Body of pancreas (tissue), 4 donors: ENCODE results near the gene PTGER3. TPM values are rescaled to one million over a fixed set of nuclear protein-coding genes. Genes with fewer than 3 reads are reported as not detected.

Experiments used
- ATAC-seq: fragments of 150-250 bp; one replicate; pipeline ENCODE4 v1.9.1; 2016
- DNase-seq, 4 donors: peaks; one replicate each; pipeline ENCODE4 v3.0.0-alpha.2; 2019
- H3K27ac ChIP-seq, 4 donors: fragments of 200-600 bp; sonication (generic); 1 replicate in 3 of 4; 2 replicates in 1 of 4; pipeline versions ENCODE4 v1.5.1 to v1.6.1; 2016 to 2019; ENCODE audit warnings: mild to moderate bottlenecking in 1 of 4, mixed read lengths in 1 of 4, moderate library complexity in 1 of 4
- H3K27me3 ChIP-seq, 2 donors: fragments of 200-600 bp; sonication (generic); one replicate each; pipeline ENCODE4 v1.6.0; 2016; ENCODE audit warnings: mild to moderate bottlenecking in 1 of 2
- H3K36me3 ChIP-seq, 2 donors: fragments of 200-600 bp; sonication (generic); replicated peaks in 1 of 2; 2 replicates each; pipeline ENCODE4 v1.5.1; 2016; ENCODE audit warnings: low read depth in 2 of 2; ENCODE audit not compliant: insufficient read depth in 1 of 2
- H3K4me1 ChIP-seq: fragments of 200-600 bp; sonication (generic); one replicate; pipeline ENCODE4 v1.6.0; 2016
- H3K4me3 ChIP-seq, 2 donors: fragments of 200-600 bp; sonication (generic); 1 replicate in 1 of 2; 2 replicates in 1 of 2; pipeline ENCODE4 v1.5.1; 2016 to 2019
- H3K9me3 ChIP-seq, 3 donors: fragments of 200-600 bp; sonication (generic); 1 replicate in 2 of 3; 2 replicates in 1 of 3; pipeline ENCODE4 v1.5.1; 2016
- CTCF ChIP-seq, 7 experiments: fragments of 450-650 bp in 4 of 7; fragments of 200-600 bp in 3 of 7; sonication (generic) in 3 of 7; IDR thresholded peaks; one replicate each; pipeline ENCODE4 v1.5.1; 2016 to 2019; ENCODE audit warnings: antibody characterized with exemption in 7 of 7
- POLR2A ChIP-seq, 3 donors: fragments of 450-650 bp; IDR thresholded peaks; one replicate each; pipeline ENCODE4 v1.6.1; 2016; ENCODE audit warnings: antibody characterized with exemption in 3 of 3, mild to moderate bottlenecking in 2 of 3
- WGBS, 2 donors: methylation state at CpG; one replicate each; pipeline ENCODE4 v1.1.5; 2017; 5-methylcytosine and 5-hydroxymethylcytosine counted together
- intact Hi-C: fragments of 100-400 bp; cut with DNase I; formaldehyde crosslinking; loops from one replicate; pipeline ENCODE4 v1.15.1; 2023
- total RNA-seq, 2 donors: library from RNA; depleted of rRNA; stranded (reverse); fragments of >200 nt; gene quantifications; one replicate each; pipeline ENCODE4 v1.1.0, GENCODE V29; 2016

Gene PTGER3
- total RNA-seq, 2 donors from 2014 or later = 15.0 to 65.3 TPM

GRCh38 chr1:70979313-70979712 lies 68.3 kb downstream of the PTGER3 start:
- TF ChIP-seq POLR2A (IDR thresholded peaks at IDR 0.05) = no peak
- TF ChIP-seq CTCF (IDR thresholded peaks at IDR 0.05) = no peak
- Histone ChIP-seq H3K36me3 (no peaks in the 10 kb centered on the region), H3K4me3 (no peak overlapping the region), H3K27me3 (no peaks in the 10 kb centered on the region), H3K9me3 (no peaks in the 10 kb centered on the region), H3K27ac (no peak overlapping the region), H3K4me1 (peaks cover 46% of the 10 kb centered on the region)
- intact Hi-C loops = no loop called here
- DNase-seq (peak in 3 of 4 donors; percentile 22 to 51 (median 27)), ATAC-seq (no peak)
- WGBS, 2 donors = 6 to 14% methylated on average over 4 of the region's 4 CpGs

DNA sequence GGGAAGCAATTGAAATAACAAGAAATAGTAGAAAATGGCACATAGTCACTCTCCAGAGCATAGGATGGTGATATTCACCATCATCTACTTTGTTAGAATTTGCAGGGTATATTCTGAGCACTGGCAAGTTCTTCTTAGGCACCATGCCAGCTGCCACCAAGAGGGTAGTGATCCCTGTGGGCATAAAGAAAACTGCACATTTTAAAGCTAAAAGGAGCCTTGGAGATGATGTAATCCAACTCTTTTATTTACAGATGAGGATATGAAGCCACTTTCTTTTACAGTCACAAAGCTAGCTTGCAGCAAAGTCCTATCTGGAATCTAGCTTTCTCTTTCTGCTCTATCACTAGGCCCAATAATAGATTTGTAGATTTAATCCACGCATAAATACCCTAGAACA lies 69.0 kb downstream of the PTGER3 start:
- 51 to 90% methylated on average over 1 of the region's 1 CpG for WGBS, 2 donors
- no peak overlapping the region for H3K4me3 ChIP-seq
- DNase-seq (peak in 3 of 4 donors; percentile 29 to 35 (median 31)), ATAC-seq (no peak)
- TF ChIP-seq POLR2A (IDR thresholded peaks at IDR 0.05) (no peak), CTCF (IDR thresholded peaks at IDR 0.05) (no peak)
- peaks cover 41% of the 10 kb centered on the region for H3K4me1 ChIP-seq
- intact Hi-C loops = no loop called here
- H3K27me3 ChIP-seq = no peaks in the 10 kb centered on the region
- H3K36me3 ChIP-seq = no peaks in the 10 kb centered on the region
- H3K9me3 ChIP-seq = no peaks in the 10 kb centered on the region
- peak overlapping the region in 1 of 4 donors; percentile 9 for H3K27ac ChIP-seq

DNA sequence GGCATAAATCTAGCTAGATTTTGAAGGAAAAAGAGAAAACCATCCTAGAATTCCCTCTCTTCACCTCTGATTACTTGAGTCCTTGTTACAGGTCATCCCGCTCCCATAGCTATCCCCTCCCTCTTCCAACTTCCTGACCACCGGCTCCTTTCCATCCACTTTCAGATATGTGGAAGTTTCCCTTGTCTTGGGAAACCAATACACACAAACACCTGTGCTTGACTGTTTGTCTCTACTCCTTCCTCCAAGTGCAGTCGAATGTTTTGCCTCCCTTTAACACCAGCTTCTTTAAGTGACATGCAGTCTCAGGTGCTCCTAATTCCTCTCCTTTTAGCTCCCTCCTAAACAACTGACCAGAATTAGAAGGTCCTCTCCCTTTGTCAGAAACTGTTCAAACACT lies 70.0 kb downstream of the PTGER3 start:
- TF ChIP-seq CTCF (IDR thresholded peaks at IDR 0.05) = no peak
- no peak for TF ChIP-seq POLR2A (IDR thresholded peaks at IDR 0.05)
- intact Hi-C loops = no loop called here
- ATAC-seq (peak; percentile 65), DNase-seq (peak in 3 of 4 donors; percentile 16 to 53 (median 25))
- Histone ChIP-seq H3K9me3 (no peaks in the 10 kb centered on the region), H3K27me3 (no peaks in the 10 kb centered on the region), H3K27ac (peak overlapping the region in 1 of 4 donors; percentile 30), H3K4me3 (no peak overlapping the region), H3K4me1 (peaks cover 32% of the 10 kb centered on the region), H3K36me3 (no peaks in the 10 kb centered on the region)
- WGBS, 2 donors = 26 to 30% methylated on average over 3 of the region's 3 CpGs

DNA sequence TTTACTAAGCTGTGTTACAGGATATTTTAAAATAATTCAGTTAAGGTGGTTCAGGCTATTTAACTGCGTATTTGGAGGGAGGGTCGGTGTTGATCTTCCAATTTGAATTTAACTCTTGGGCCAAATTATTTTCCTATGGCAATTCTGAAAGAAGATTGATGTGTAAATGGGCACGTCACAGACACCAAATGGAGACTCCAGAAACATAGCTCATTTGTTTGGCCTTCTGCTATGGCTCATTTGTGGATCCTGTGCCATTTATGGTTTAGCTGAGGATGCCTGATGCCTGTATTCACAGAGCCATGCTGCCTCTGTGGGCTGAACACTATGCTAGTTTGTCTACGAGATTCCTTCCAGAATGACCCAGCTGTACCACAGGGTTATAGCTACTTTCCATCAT lies 70.6 kb downstream of the PTGER3 start:
- H3K4me3 ChIP-seq = no peak overlapping the region
- H3K9me3 ChIP-seq = no peaks in the 10 kb centered on the region
- intact Hi-C loops = no loop called here
- TF ChIP-seq POLR2A (IDR thresholded peaks at IDR 0.05) (no peak), CTCF (IDR thresholded peaks at IDR 0.05) (no peak)
- H3K27me3 ChIP-seq = no peaks in the 10 kb centered on the region
- no peak overlapping the region for H3K27ac ChIP-seq
- DNase-seq (no peak), ATAC-seq (no peak)
- H3K36me3 ChIP-seq = no peaks in the 10 kb centered on the region
- WGBS, 2 donors = 68 to 74% methylated on average over 4 of the region's 4 CpGs
- H3K4me1 ChIP-seq = peaks cover 29% of the 10 kb centered on the region

DNA sequence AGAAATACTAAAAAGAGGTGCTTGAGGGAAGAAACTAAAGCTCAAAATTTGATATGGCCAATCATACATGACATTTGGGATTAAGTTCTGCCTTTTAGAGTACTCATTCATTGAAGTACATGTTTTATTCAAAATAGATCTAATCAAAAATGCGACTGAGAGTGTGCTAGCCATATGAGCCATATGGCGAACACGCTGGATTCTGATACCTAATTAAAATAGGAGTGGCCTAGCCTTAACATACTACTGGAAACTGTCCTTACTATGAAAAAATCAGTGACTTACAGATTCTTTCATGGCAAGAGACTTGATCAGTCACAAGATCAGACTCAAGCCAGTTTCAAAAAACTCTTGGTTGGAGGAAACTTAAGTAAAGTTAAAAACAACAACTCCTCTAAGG lies 73.9 kb downstream of the PTGER3 start:
- H3K9me3 ChIP-seq = no peaks in the 10 kb centered on the region
- 80 to 91% methylated on average over 3 of the region's 3 CpGs for WGBS, 2 donors
- peaks cover 15% of the 10 kb centered on the region for H3K4me1 ChIP-seq
- H3K36me3 ChIP-seq = no peaks in the 10 kb centered on the region
- TF ChIP-seq CTCF (IDR thresholded peaks at IDR 0.05) (no peak), POLR2A (IDR thresholded peaks at IDR 0.05) (no peak)
- no peak for ATAC-seq
- no peak overlapping the region for H3K27ac ChIP-seq
- H3K27me3 ChIP-seq = no peaks in the 10 kb centered on the region
- no peak overlapping the region for H3K4me3 ChIP-seq
- intact Hi-C loops = no loop called here
- DNase-seq = no peak
